H1 (cell line): ENCODE data around the gene EEF1AKMT1. TPM values are rescaled to one million over a fixed set of nuclear protein-coding genes. Genes with fewer than 3 reads are reported as not detected.

ENCODE experiments used
- BACH1 ChIP-seq: IDR thresholded peaks from 2 replicates; pipeline ENCODE4 v1.6.1; 2012; ENCODE audit warnings: low read length, improper control_type of control experiment
- CBX5 ChIP-seq: fragments of 300-800, 300-1000 bp; sonication (generic); IDR thresholded peaks from 2 replicates; pipeline ENCODE4 v1.7.1; 2016; ENCODE audit warnings: antibody characterized with exemption, low read length, low read depth
- CHD1 ChIP-seq: IDR thresholded peaks from 2 replicates; pipeline ENCODE4 v1.6.1; 2012; ENCODE audit warnings: low read depth, low read length, improper control_type of control experiment
- CREB1 ChIP-seq: IDR thresholded peaks from 2 replicates; pipeline ENCODE4 v1.6.1; 2012; ENCODE audit warnings: inconsistent platforms
- CTCF ChIP-seq, 3 experiments: IDR thresholded peaks; 1 replicate in 2 of 3; 2 replicates in 1 of 3; pipeline versions ENCODE4 v1.5.1 to v1.6.1; 2011; ENCODE audit warnings: low read length in 3 of 3, mild to moderate bottlenecking in 3 of 3, inconsistent platforms in 2 of 3, low read depth in 1 of 3, moderate library complexity in 1 of 3; ENCODE audit not compliant: insufficient read depth in 1 of 3; ENCODE audit errors: control extremely low read depth in 1 of 3
- EGR1 ChIP-seq: IDR thresholded peaks from 2 replicates; pipeline ENCODE4 v1.6.1; 2011; ENCODE audit warnings: low read depth, low read length, borderline replicate concordance
- FOSL1 ChIP-seq: IDR thresholded peaks from 2 replicates; pipeline ENCODE4 v1.6.1; 2011; ENCODE audit warnings: mild to moderate bottlenecking, low read depth, low read length, moderate library complexity; ENCODE audit not compliant: insufficient read depth
- HDAC2 ChIP-seq, 2 experiments: fragments of 300-600 bp in 1 of 2; sonication (generic) in 1 of 2; IDR thresholded peaks; 2 replicates each; pipeline ENCODE4 v1.6.1; 2011 to 2012; ENCODE audit warnings: low read depth in 2 of 2, low read length in 2 of 2, mild to moderate bottlenecking in 2 of 2, moderate library complexity in 2 of 2, borderline replicate concordance in 1 of 2, inconsistent platforms in 1 of 2
- JUND ChIP-seq: IDR thresholded peaks from 2 replicates; pipeline ENCODE4 v1.6.1; 2011; ENCODE audit warnings: mild to moderate bottlenecking, improper control_type of control experiment, low read length
- KDM4A ChIP-seq: IDR thresholded peaks from one replicate; pipeline ENCODE4 v1.7.1; 2012; ENCODE audit warnings: low read depth, mild to moderate bottlenecking, moderate library complexity, low read length, inconsistent platforms; ENCODE audit not compliant: severe bottlenecking
- NANOG ChIP-seq: IDR thresholded peaks from 2 replicates; pipeline ENCODE4 v1.6.1; 2011; ENCODE audit warnings: low read length, low read depth, mild to moderate bottlenecking, inconsistent platforms; ENCODE audit not compliant: insufficient read depth, poor library complexity, severe bottlenecking
- PHF8 ChIP-seq: fragments of 200-600 bp; sonication (generic); conservative IDR thresholded peaks from 2 replicates; pipeline ENCODE4 v1.7.1; 2012; ENCODE audit warnings: low read depth, mild to moderate bottlenecking, inconsistent platforms, low read length, moderate library complexity
- RAD21 ChIP-seq, 2 experiments: IDR thresholded peaks in 1 of 2; conservative IDR thresholded peaks in 1 of 2; 2 replicates each; pipeline ENCODE4 v1.6.1; 2011; ENCODE audit warnings: low read depth in 2 of 2, low read length in 2 of 2, improper control_type of control experiment in 1 of 2, inconsistent platforms in 1 of 2, mild to moderate bottlenecking in 1 of 2, moderate library complexity in 1 of 2
- RNF2 ChIP-seq: fragments of 200-900, 300-1000 bp; sonication (generic); IDR thresholded peaks from 2 replicates; pipeline ENCODE4 v1.7.1; 2016; ENCODE audit warnings: borderline replicate concordance, low read depth, mild to moderate bottlenecking, antibody characterized with exemption, low read length; ENCODE audit not compliant: poor library complexity, severe bottlenecking; ENCODE audit errors: missing control alignments
- SAP30 ChIP-seq: fragments of 300-600 bp; sonication (generic); IDR thresholded peaks from 2 replicates; pipeline ENCODE4 v1.7.1; 2012; ENCODE audit warnings: low read length, moderate library complexity, mild to moderate bottlenecking, inconsistent platforms; ENCODE audit not compliant: insufficient read depth, insufficient replicate concordance
- SIRT6 ChIP-seq: IDR thresholded peaks from one replicate; pipeline ENCODE4 v1.7.1; 2012; ENCODE audit warnings: low read length, inconsistent platforms
- SP1 ChIP-seq: IDR thresholded peaks from 2 replicates; pipeline ENCODE4 v1.6.1; 2011; ENCODE audit warnings: low read depth, low read length
- SP2 ChIP-seq: IDR thresholded peaks from 2 replicates; pipeline ENCODE4 v1.6.1; 2012; ENCODE audit warnings: mild to moderate bottlenecking, low read length, inconsistent platforms
- SUZ12 ChIP-seq: fragments of 200-600 bp; sonication (generic); IDR thresholded peaks from 2 replicates; pipeline ENCODE4 v1.6.1; 2012; ENCODE audit warnings: mild to moderate bottlenecking, inconsistent platforms, low read length, moderate library complexity, mixed read lengths
- ZNF274 ChIP-seq: IDR thresholded peaks from 2 replicates; pipeline ENCODE4 v1.7.0; 2012; ENCODE audit warnings: low read length, borderline replicate concordance; ENCODE audit errors: extremely low read depth
- polyA plus RNA-seq, 7 experiments: library from polyadenylated mRNA; depleted of rRNA in 3 of 7; stranded (reverse) in 5 of 7; unstranded in 2 of 7; fragments of >200 nt in 5 of 7; fragments of 200-250 nt in 2 of 7; gene quantifications; 1 replicate in 5 of 7; 2 replicates in 1 of 7; 4 replicates in 1 of 7; pipeline versions ENCODE4 v1.2.1 to v1.2.3, GENCODE V29; 2011 to 2013; ENCODE audit warnings: missing spikeins in 2 of 7, mixed read lengths in 2 of 7
- total RNA-seq: library from RNA; stranded (reverse); fragmentation: NEBNext Ultra II Directional; extraction: Animal tissue kit (Norgen Biotek cat#: 25700); gene quantifications from 2 replicates; pipeline ENCODE4 v1.2.1, GENCODE V29; 2021

EEF1AKMT1 gene
- total and polyA plus RNA-seq, 2 of the 8 experiments (the other 6 are each of a cell fraction or from before 2014, with no cell fraction given): 3.1 to 4.1 TPM

GRCh38 chr13:20702915-20703779 lies 70.6 kb downstream of the EEF1AKMT1 start, which contains the start of gene IL17D (continued):
- TF ChIP-seq CHD1 (no peak), RAD21 (IDR thresholded peaks at IDR 0.05 in 1 of 2, conservative IDR thresholded peaks at IDR 0.05 in 1 of 2; ENCODE audit: low read depth in 2 of 2, low read length in 2 of 2) (0 out of 4 replicates have a peak, but pooled peaks of 1 of the 2 experiments have one; percentile 2), CREB1 (peak; percentile 6; the same call in 1 of the 2 replicates), JUND (no peak), SUZ12 (peak; percentile 77), HDAC2 (IDR thresholded peaks at IDR 0.05; ENCODE audit: borderline replicate concordance in 1 of 2, low read depth in 2 of 2, low read length in 2 of 2) (no peak), SAP30 (no peak), SP2 (no peak), SIRT6 (no peak), FOSL1 (no peak), KDM4A (peak; percentile 87), BACH1 (no peak), SP1 (no peak), RNF2 (peak; percentile 59), CBX5 (no peak), CTCF (IDR thresholded peaks at IDR 0.05; ENCODE audit: control extremely low read depth in 1 of 3, insufficient read depth in 1 of 3, low read depth in 1 of 3, low read length in 3 of 3) (no peak), NANOG (no peak), PHF8 (peak; percentile 31; the same call in 1 of the 2 replicates), EGR1 (no peak), ZNF274 (no peak)
